GM06990 (cell line): Measurements from ENCODE around the gene FAM20C.

ENCODE experiments used
- DNase-seq: peaks from one replicate; pipeline ENCODE4 v3.0.0-alpha.2; 2011; ENCODE audit not compliant: insufficient read length; ENCODE audit errors: extremely low read depth
- H3K27me3 ChIP-seq: replicated peaks from 2 replicates; pipeline ENCODE4 v1.6.0; 2011; ENCODE audit warnings: low read length; ENCODE audit not compliant: control insufficient read depth, insufficient read depth
- H3K36me3 ChIP-seq: 2 replicates; pipeline ENCODE4 v1.5.1; 2011; ENCODE audit warnings: low read length; ENCODE audit not compliant: control insufficient read depth, insufficient read depth
- H3K4me3 ChIP-seq: replicated peaks from 2 replicates; pipeline ENCODE4 v1.5.1; 2011; ENCODE audit warnings: low read depth, mild to moderate bottlenecking, control low read depth, low read length
- TF ChIP-seq, protein P1 (sequence below): IDR thresholded peaks from 2 replicates; pipeline ENCODE4 v1.5.1; 2011; ENCODE audit warnings: low read length, control low read depth, mild to moderate bottlenecking, inconsistent platforms; ENCODE audit not compliant: insufficient read depth, poor library complexity, severe bottlenecking

FAM20C gene

DNA sequence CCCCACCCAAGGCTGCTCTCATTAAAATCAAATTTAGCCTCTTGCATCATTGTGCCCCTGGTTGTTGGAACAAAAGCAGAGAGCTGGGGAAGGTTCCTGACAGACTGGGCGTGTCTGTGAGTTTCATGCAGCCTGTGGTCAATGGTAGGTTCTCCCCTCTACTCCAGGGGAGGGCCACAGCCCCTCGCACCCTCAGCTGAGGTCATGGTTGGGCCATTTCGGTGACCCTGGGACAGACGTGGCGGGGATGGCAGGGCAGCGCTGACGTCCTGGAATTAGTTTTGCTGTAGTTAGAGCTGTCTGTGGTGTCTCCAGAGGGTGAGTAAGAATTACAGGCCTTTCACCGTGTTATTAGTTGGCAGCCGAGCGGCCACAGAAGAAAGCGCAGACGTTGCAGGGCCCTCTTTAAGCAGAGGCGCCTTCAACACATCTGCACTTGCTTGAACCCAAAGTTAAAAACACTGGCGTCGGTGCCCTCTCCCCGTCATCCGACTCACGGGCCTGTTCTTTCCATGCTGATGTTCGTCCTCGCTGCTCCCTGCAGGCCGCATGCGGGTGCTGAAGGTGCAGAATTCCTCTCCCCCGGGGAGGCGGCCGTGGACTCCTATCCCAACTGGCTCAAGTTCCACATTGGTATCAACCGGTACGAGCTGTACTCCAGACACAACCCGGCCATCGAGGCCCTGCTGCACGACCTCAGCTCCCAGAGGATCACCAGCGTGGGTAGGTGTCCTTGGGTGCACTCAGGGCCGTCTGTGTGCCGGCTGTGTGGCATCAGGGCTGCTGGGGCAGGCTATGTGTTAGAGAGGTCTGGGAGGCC lies 2.8 kb downstream of the FAM20C start:
- peaks cover 6% of the 10 kb centered on the region for H3K27me3 ChIP-seq
- H3K4me3 ChIP-seq: no peak overlapping the region
- no peak for DNase-seq
- TF ChIP-seq, protein P1, sequence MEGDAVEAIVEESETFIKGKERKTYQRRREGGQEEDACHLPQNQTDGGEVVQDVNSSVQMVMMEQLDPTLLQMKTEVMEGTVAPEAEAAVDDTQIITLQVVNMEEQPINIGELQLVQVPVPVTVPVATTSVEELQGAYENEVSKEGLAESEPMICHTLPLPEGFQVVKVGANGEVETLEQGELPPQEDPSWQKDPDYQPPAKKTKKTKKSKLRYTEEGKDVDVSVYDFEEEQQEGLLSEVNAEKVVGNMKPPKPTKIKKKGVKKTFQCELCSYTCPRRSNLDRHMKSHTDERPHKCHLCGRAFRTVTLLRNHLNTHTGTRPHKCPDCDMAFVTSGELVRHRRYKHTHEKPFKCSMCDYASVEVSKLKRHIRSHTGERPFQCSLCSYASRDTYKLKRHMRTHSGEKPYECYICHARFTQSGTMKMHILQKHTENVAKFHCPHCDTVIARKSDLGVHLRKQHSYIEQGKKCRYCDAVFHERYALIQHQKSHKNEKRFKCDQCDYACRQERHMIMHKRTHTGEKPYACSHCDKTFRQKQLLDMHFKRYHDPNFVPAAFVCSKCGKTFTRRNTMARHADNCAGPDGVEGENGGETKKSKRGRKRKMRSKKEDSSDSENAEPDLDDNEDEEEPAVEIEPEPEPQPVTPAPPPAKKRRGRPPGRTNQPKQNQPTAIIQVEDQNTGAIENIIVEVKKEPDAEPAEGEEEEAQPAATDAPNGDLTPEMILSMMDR: no peak
- no peaks in the 10 kb centered on the region for H3K36me3 ChIP-seq

DNA sequence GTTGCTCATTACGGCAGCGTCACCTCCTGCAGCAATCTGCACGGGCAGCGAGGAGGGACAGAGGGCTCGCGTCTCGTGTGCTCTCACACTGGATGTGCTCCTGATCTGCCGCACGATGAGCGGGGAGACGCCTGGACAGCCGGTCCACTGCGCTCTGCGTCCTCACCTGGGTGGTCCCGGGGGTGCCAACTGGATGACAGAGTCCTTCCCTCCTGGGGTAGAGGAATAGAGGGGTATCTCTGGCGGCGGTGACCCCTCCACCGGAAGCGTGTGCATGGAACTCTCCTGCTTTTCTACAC lies 3.4 kb downstream of the FAM20C start:
- TF ChIP-seq, protein P1: no peak
- H3K4me3 ChIP-seq: no peak overlapping the region
- H3K27me3 ChIP-seq: peaks cover 6% of the 10 kb centered on the region
- no peak for DNase-seq
- H3K36me3 ChIP-seq: no peaks in the 10 kb centered on the region

DNA sequence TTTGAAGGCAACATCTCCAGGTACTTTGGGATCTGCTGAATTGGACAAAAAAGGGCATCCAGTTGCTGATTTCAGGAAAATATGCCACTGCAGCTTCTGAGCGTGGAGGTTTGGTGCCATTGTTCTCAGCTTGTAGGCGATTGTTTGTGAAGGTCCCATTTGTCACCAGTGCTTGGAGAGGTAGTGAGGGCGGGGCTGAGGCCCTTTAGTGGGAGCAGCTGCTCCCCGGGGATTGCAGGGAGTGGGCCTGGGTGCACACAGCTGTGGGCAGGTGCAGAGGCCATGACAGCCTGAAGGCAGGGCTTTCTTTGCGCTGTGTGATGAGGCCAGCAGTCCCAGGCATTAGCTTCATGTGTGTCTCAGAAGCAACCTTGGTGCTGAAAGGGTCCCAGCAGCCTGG lies 3.9 kb downstream of the FAM20C start:
- H3K36me3 ChIP-seq: no peaks in the 10 kb centered on the region
- peaks cover 5% of the 10 kb centered on the region for H3K27me3 ChIP-seq
- no peak overlapping the region for H3K4me3 ChIP-seq
- no peak for DNase-seq
- TF ChIP-seq, protein P1: no peak

DNA sequence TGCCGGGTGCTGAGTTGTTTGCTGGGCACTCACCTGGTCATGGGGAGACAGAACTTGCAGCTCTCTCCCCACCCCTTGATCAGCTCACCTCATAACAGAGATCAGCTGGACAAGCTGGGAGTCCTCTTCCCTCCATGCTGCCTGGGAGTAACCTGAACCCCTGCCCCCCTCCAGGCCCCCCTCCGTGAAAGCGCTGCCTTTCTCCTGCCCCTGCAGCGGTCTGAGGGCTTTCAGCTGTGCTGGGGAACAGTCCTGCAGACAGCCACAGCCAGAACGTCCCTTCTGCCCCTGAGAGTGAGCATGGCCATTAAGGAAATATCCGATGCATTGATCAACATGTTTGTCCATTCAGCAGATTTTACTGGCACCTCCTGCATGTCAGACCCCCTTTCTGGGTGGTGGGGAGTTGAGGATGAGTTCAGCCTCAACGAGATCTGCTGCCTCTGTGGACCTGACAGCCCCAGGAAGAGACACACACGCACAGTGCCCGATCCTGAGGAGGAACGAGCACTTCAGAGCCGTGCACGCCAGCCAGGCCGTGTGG lies 4.5 kb downstream of the FAM20C start:
- H3K27me3 ChIP-seq: peaks cover 1% of the 10 kb centered on the region; the same call in 1 of the 2 replicates
- DNase-seq: no peak
- no peaks in the 10 kb centered on the region for H3K36me3 ChIP-seq
- TF ChIP-seq, protein P1: no peak
- H3K4me3 ChIP-seq: no peak overlapping the region

DNA sequence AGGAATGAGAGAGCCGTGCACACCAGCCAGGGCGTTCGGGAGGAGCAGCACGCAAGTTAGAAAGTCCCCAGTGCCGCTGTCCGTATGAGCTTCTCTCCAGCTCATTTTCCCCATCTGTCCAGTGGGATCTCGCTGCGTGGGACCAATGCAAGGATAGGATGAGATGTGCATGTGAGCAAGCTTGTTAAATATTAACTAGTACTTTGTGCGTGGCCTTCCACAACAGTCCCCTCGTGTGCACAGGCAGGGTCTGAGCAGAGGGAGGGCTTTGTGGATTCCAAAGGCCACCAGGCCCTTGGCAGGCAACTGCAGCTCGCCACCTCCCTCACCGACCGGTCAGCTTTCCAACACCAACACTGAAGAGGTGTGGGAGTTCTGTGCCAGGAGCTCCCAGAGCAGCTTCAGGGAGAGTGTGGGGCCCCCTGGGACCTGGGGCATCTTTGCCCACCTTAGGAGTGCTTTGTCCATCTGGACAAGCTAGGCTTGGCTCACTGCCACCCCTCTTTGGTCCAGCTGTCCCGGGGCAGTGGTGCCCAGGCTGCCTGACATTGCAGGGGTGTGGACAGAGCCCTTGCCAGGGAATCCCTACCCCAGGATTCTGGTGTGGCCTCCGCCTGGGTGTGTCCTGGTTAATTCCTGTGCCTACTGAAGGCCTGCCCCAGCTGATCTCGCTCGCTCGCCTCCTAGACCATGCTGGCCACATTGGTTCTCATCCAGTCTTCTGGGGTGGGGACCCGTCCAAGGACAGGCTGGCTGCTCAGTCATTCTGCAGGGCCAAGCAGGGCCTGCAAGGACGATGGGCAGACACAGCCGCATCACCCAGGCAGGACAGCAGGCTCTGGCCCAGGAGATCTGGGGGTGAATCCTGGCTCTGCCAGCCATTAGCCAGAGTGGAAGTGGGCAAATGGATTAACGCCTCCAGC lies 5.3 kb downstream of the FAM20C start:
- TF ChIP-seq, protein P1: no peak
- H3K36me3 ChIP-seq: no peaks in the 10 kb centered on the region
- no peak overlapping the region for H3K4me3 ChIP-seq
- DNase-seq: no peak
- H3K27me3 ChIP-seq: peaks cover 1% of the 10 kb centered on the region; the same call in 1 of the 2 replicates
